ENCODE data around the gene FAM20C.

DNA sequence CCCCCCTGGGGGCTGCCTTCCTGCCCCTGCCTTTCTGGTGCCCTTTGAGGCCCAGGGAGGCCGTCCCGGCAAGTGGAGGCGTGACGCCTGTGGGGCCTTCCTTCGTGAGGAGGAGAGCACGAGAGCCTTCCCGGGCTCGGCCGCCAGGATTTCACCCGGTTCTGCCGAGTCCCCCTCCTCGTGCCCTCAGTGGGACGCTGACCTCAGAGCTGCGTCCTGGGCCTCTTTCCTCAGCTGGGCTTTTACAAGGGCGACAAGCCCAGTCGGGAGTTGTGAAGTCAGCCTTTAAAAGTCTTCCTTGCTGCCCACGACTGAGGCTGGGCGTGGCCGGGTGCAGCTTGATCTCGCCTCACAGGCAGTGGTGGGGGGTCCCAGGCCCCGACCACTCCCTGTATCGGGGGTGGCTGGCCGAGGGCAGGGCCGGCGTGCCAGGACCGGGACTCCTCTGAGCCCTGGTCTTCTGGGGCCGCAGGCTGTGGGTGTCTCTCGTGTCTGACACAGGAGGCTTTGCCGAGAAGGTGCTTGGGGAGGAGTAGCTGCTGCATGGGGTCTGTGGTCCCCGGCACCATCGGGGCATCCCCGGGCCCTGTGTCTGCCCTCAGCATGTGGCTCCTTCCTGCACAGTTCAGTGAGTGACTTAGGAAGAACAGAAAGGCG lies 41.8 kb downstream of the FAM20C start:
- TF ChIP-seq, protein P1, sequence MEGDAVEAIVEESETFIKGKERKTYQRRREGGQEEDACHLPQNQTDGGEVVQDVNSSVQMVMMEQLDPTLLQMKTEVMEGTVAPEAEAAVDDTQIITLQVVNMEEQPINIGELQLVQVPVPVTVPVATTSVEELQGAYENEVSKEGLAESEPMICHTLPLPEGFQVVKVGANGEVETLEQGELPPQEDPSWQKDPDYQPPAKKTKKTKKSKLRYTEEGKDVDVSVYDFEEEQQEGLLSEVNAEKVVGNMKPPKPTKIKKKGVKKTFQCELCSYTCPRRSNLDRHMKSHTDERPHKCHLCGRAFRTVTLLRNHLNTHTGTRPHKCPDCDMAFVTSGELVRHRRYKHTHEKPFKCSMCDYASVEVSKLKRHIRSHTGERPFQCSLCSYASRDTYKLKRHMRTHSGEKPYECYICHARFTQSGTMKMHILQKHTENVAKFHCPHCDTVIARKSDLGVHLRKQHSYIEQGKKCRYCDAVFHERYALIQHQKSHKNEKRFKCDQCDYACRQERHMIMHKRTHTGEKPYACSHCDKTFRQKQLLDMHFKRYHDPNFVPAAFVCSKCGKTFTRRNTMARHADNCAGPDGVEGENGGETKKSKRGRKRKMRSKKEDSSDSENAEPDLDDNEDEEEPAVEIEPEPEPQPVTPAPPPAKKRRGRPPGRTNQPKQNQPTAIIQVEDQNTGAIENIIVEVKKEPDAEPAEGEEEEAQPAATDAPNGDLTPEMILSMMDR (conservative IDR thresholded peaks at IDR 0.05; ENCODE audit: low read depth, low read length), result no peak
- no peak for TF ChIP-seq EZH2 (IDR thresholded peaks at IDR 0.05; ENCODE audit: borderline replicate concordance, low read depth, low read length, poor library complexity, severe bottlenecking)

All from A673 (cell line).